ENCODE measurements around the gene DPYD.

GRCh38 chr1:97047421-97047793 is 873.4 kb downstream of the DPYD start:
- TF ChIP-seq USF2 (CRISPR knock-in tag; IDR thresholded peaks at IDR 0.05) = no peak
- TF ChIP-seq TEAD4 (CRISPR knock-in tag; IDR thresholded peaks at IDR 0.05) = no peak
- no peak for TF ChIP-seq CTCF (IDR thresholded peaks at IDR 0.05)
- TF ChIP-seq ZNF138 (CRISPR knock-in tag; conservative IDR thresholded peaks at IDR 0.05) = no peak
- TF ChIP-seq ESRRA (CRISPR knock-in tag; IDR thresholded peaks at IDR 0.05; ENCODE audit: borderline replicate concordance) = no peak
- TF ChIP-seq HMGA2 (CRISPR knock-in tag; IDR thresholded peaks at IDR 0.05) = no peak
- TF ChIP-seq MAX (CRISPR knock-in tag; IDR thresholded peaks at IDR 0.05) = no peak

Measured in WTC11 (cell line).